NT2/D1 (cell line): Measurements from ENCODE around the gene SLC16A10.

ENCODE experiments used
- DNase-seq: peaks from one replicate; pipeline ENCODE4 v3.0.0-alpha.2; 2011; ENCODE audit warnings: low read depth, low spot score
- H3K27me3 ChIP-seq: 2 replicates; pipeline ENCODE4 v1.6.0; 2011; ENCODE audit warnings: mild to moderate bottlenecking; ENCODE audit not compliant: insufficient read length, insufficient read depth
- H3K36me3 ChIP-seq: 2 replicates; pipeline ENCODE4 v1.6.1; 2011; ENCODE audit warnings: mild to moderate bottlenecking, low read length, mixed read lengths; ENCODE audit not compliant: insufficient read depth, insufficient read length
- H3K4me1 ChIP-seq: 2 replicates; pipeline ENCODE4 v1.5.1; 2011; ENCODE audit not compliant: insufficient read depth, insufficient read length
- H3K4me3 ChIP-seq: 2 replicates; pipeline ENCODE4 v1.5.1; 2011; ENCODE audit warnings: low read depth; ENCODE audit not compliant: insufficient read length
- H3K9ac ChIP-seq: 2 replicates; pipeline ENCODE4 v1.6.0; 2011; ENCODE audit warnings: low read depth; ENCODE audit not compliant: insufficient read length
- H3K9me3 ChIP-seq: 2 replicates; pipeline ENCODE4 v1.5.1; 2011; ENCODE audit warnings: mild to moderate bottlenecking, low read length; ENCODE audit not compliant: insufficient read depth
- SUZ12 ChIP-seq: IDR thresholded peaks from 2 replicates; pipeline ENCODE4 v1.6.1; 2011; ENCODE audit not compliant: insufficient read length, insufficient read depth; ENCODE audit errors: extremely low read depth
- YY1 ChIP-seq: IDR thresholded peaks from 2 replicates; pipeline ENCODE4 v1.6.1; 2011; ENCODE audit not compliant: insufficient read length, insufficient read depth
- ZNF274 ChIP-seq: IDR thresholded peaks from 2 replicates; pipeline ENCODE4 v1.6.1; 2011; ENCODE audit warnings: mild to moderate bottlenecking, low read depth, low read length

SLC16A10 gene

GRCh38 chr6:111280445-111280955 is 193.2 kb downstream of the SLC16A10 start:
- no peak overlapping the region for H3K4me3 ChIP-seq
- no peak for TF ChIP-seq SUZ12
- no peak for TF ChIP-seq YY1
- TF ChIP-seq ZNF274 = no peak
- peaks cover 3% of the 10 kb centered on the region for H3K4me1 ChIP-seq
- H3K9ac ChIP-seq = no peak overlapping the region
- H3K9me3 ChIP-seq = peaks cover 29% of the 10 kb centered on the region; the same call in 1 of the 2 replicates
- DNase-seq = no peak
- no peaks in the 10 kb centered on the region for H3K27me3 ChIP-seq
- H3K36me3 ChIP-seq = peaks cover 41% of the 10 kb centered on the region
